HG03064 (cell line): ENCODE data around the gene NCOA7.
"Not testable (repeated sequence)": the region's sequence is repeated elsewhere in the genome, so short reads cannot be mapped to it uniquely, and the experiment has no call there.

Experiments
- ATAC-seq: cut with Tn5 transposase; IDR thresholded peaks from one replicate; pipeline ENCODE4 v1.9.1; 2021; ENCODE audit warnings: low read depth; ENCODE audit not compliant: unreplicated experiment

Gene NCOA7

DNA sequence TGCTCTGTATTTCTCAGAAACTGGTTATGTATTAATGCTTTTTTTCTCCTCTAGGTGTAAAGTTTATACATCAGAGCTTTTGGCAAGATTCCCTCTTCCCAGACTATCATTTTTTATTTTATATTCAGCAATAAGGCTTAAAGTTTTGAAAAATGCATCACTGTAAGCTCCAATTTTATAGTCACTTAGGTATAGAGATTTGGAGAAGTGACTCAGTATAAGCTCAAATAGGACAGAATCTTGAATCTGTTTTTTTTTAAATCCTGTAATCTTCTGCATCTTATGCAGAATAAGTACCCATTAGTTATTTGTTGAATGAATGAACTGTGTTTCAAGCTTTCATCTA lies 1.0 kb downstream of the NCOA7 start:
- no peak for ATAC-seq

- ATAC-seq: no peak
Measured at GRCh38 chr6:125792172-125792571, 1.4 kb downstream of the NCOA7 start.

GRCh38 chr6:125792680-125793079 lies 1.9 kb downstream of the NCOA7 start:
- no peak for ATAC-seq

GRCh38 chr6:125793280-125793679 lies 2.5 kb downstream of the NCOA7 start:
- ATAC-seq: no peak

- ATAC-seq: no peak
Measured at GRCh38 chr6:125793863-125794262, 3.1 kb downstream of the NCOA7 start.

DNA sequence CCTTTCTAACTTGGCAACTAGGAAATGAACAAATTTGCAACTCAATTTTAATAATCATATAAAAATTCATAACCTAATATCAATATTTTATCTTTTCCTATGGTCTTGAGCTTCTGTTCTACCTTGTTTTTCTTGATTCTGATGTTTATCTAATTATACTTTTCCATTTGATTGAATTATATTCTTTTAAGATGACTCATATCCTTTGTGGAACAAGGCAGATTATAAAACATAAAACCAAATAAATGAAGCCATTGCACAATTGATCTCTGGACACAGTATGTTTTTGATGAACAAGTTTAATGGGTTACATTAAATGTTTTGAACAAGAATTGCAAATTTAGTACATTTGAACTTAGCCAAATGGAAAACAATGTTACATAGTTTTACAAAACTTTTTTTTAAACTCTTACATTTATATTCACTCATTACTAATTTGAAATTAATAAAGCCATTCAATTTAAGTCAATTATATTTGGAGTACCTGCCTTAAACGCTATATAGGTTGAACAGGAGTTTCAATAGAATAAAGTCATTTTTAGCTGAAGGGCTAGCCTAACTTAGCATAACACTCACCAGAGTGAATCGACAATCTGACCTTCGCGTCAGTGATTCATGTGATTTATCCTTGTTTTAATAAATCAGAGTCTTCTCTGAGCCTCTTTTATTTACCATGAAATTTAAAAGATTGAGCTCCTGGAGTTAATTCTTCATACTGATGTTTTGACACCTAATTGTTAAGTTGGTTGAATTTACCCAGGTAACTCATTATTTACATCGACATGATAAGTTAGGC lies 3.8 kb downstream of the NCOA7 start:
- ATAC-seq: no peak

DNA sequence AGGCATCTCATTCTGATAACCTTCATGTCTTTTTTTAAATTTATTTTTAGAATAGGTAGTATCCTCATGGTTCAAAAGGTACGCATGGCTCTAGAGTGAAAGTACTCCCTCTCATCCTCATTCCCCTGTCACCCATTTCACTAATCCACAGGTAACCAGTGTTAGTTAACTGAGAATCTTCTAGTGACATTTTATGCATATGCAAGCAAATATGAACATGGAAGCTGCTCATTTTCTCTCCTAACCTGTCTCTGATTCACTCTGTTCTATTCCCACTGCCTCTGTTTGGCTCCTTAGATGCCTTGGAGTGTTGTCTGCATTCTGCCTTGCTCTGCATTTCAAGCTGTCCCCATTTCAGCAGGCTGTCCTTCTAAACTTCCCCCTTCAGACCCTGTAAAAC lies 4.5 kb downstream of the NCOA7 start:
- ATAC-seq: no peak

DNA sequence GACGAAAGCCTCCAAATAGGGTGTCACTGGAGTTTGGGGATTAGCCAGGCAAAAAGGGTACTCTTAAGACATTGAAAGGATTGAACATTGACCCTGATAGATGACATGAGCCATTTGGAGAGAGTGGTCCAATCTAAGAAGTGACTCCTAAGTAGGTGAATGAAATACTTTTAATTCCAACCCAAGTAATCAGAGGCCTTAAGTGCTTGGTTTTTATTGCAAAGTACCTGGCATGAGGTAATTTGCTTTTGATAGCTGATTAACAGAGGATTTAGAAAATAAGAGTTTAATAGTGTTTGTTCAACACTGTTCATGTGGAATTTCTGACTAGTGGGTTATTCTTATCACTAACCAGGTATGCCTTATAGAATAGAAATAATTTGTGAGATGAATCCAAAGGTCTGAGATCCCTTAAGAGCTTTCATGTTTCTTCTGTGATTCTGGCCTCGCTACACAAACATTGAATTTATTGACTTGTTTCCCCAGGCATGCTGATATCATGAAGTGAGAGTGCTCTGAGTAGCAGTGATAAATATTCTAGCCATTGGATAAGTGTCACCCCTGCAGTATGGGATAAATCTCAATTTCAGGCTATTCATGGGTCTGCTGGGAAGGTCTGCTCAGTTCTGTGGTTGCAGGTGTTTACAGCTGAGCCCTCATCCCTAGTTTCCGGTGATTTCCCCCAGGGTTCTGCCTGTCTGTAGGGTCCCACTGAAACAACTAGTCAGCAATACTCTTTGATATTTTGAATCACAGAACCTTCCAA lies 6.5 kb downstream of the NCOA7 start:
- no peak for ATAC-seq

- ATAC-seq: no peak
Measured at GRCh38 chr6:125797886-125798444, 7.2 kb downstream of the NCOA7 start.

DNA sequence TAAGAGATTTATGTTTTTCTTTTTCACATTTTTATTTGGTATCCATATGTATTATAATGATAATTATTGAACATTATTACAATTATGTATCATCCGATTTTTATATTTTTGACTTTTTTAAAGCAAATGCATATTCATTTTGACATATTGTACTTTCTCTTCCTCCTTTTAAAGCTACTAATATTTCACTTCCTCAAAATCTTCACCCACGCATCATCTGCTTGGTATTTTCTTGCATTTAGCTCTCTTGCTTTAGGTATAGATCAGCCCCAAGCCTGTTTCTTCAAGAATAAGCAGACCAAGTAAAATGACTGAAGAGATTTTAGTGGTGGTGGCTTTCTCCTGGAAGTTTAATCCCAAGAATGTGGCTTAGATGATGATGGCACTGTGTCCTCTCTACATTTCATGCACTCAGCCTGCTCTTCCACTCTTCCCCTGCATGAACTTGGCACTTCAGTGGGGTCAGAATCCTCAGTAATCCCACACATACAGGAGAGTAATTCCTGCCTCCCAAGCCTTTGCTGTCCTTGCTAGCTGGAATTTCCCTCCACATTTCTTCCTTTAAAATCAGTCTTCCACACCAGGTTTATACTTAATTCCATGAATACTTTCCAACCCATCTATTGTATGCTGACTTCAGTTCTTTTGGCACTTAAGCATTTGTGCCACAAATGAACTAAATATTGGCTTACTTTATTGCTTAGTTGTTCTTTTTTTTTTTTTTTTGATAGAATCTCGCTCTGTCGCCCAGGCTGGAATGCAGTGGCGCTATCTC lies 8.2 kb downstream of the NCOA7 start:
- ATAC-seq: peak; percentile 69

GRCh38 chr6:125802383-125802782 lies 11.6 kb downstream of the NCOA7 start:
- no peak for ATAC-seq

GRCh38 chr6:125802943-125803377 lies 12.2 kb downstream of the NCOA7 start:
- ATAC-seq: no peak

- peak; percentile 45 for ATAC-seq
Measured at GRCh38 chr6:125804264-125804663, 13.5 kb downstream of the NCOA7 start.

DNA sequence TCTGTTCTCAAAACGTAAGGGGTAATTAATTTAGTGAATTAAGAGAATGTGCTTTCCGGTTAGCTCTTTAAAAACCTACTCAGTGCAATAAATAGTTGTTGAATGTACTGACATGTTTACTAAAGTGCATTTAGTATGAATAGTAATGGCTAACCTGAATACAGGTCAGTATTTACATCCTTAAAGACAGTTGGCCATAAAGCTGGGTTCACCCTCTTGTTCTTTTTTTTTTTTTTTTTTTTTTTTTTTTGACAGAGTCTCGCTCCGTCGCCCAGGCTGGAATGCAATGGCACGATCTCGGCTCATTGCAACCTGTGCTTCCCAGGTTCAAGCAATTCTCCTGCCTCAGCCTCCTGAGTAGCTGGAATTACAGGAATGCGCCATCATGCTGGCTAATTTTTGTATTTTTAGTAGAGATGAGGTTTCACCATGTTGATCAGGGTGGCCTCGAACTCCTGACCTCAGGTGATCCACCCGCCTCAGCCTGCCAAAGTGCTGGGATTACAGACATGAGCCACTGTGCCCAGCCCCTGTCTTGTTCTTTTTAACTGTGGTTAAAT lies 14.2 kb downstream of the NCOA7 start:
- ATAC-seq: not testable (repeated sequence)

- no peak for ATAC-seq
Measured at GRCh38 chr6:125806813-125807212, 16.1 kb downstream of the NCOA7 start.

- ATAC-seq: no peak
Measured at GRCh38 chr6:125807293-125807692, 16.5 kb downstream of the NCOA7 start.

- no peak for ATAC-seq
Measured at GRCh38 chr6:125808060-125808459, 17.3 kb downstream of the NCOA7 start.

DNA sequence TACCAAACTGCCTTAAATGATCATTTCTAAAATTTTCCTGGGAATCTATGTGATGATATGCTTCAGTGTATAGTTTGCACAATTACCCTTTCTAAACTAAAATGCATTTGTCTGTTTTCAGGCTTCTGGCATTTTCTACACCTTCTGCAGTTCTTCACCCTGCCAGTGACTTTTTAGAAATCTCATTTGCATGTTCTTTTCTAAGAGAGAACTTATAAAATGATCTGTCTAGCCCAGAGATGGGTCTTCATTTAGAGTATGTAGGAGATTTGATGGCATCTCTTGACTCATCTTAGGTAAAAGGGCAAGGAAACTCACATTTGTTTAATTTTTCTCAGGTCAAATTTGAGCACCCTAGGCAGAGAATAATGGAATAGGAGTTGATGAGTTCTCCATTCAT lies 17.8 kb downstream of the NCOA7 start:
- ATAC-seq: no peak

GRCh38 chr6:125809570-125810170 lies 18.9 kb downstream of the NCOA7 start:
- ATAC-seq: no peak

DNA sequence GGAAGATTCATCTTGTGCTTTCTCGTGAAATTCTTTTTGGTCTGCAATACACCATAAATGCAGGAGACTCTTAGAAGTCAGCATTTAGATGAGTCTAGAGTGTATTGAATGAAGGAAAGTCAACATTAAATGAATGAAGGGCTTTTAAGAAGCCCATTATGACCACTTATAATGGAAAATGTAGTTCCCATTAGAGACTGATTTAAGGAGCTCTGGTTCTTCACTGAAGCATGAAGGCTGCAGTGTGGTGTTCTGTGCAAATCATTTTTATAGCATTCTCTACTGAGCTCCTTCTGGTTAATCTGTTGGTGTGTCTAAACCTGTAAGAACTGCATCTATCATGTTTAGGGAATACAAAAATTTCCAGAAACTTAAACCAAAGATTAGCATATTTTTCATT lies 19.7 kb downstream of the NCOA7 start:
- ATAC-seq: no peak
